BE2C (cell line): ENCODE data around the gene PHLDB3.
"Not testable (repeated sequence)": the region's sequence is repeated elsewhere in the genome, so short reads cannot be mapped to it uniquely, and the experiment has no call there.

ENCODE experiments used
- DNase-seq: peaks from one replicate; pipeline ENCODE4 v3.0.0-alpha.2; 2020
- H3K27me3 ChIP-seq: fragments of 250-450 bp; sonication (Bioruptor Pico); 2 replicates; pipeline ENCODE4 v1.5.1; 2020; ENCODE audit warnings: mild to moderate bottlenecking
- H3K36me3 ChIP-seq: fragments of 250-450 bp; sonication (Bioruptor Pico); 2 replicates; pipeline ENCODE4 v1.5.1; 2020; ENCODE audit warnings: mild to moderate bottlenecking
- H3K4me1 ChIP-seq: fragments of 250-450 bp; sonication (Bioruptor Pico); 2 replicates; pipeline ENCODE4 v1.5.1; 2020
- H3K4me3 ChIP-seq: 2 replicates; pipeline ENCODE4 v1.5.1; 2011; ENCODE audit warnings: low read depth, low read length
- H3K9me3 ChIP-seq: fragments of 250-450 bp; sonication (Bioruptor Pico); 2 replicates; pipeline ENCODE4 v1.5.1; 2020
- TF ChIP-seq, protein P1 (sequence below): IDR thresholded peaks from 2 replicates; pipeline ENCODE4 v1.5.1; 2012; ENCODE audit warnings: mild to moderate bottlenecking, low read depth, low read length

The PHLDB3 gene

DNA sequence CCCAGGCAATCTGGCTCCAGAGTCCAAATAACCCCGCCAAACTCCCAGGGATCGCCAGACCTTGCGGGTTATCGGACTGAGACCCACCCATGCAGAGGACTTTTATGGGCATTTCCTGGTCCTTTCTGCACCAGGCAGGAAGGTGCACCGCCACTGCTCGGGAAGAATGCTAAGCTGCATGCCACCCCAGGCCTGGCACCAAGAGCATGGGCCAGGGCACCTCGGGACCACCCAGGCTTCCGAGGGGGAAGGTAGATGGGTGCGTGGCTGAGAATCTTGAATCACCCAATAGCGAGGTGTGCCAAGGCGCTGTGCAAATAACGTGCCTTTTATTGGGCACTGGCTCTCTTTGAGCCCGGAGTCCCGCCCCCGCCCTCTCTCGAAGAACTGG lies 28.0 kb upstream of the PHLDB3 start:
- no peaks in the 10 kb centered on the region; the same call in none of the 2 replicates for H3K4me1 ChIP-seq
- peaks cover under 1% of the 10 kb centered on the region; the same call in 1 of the 2 replicates for H3K36me3 ChIP-seq
- TF ChIP-seq, protein P1, sequence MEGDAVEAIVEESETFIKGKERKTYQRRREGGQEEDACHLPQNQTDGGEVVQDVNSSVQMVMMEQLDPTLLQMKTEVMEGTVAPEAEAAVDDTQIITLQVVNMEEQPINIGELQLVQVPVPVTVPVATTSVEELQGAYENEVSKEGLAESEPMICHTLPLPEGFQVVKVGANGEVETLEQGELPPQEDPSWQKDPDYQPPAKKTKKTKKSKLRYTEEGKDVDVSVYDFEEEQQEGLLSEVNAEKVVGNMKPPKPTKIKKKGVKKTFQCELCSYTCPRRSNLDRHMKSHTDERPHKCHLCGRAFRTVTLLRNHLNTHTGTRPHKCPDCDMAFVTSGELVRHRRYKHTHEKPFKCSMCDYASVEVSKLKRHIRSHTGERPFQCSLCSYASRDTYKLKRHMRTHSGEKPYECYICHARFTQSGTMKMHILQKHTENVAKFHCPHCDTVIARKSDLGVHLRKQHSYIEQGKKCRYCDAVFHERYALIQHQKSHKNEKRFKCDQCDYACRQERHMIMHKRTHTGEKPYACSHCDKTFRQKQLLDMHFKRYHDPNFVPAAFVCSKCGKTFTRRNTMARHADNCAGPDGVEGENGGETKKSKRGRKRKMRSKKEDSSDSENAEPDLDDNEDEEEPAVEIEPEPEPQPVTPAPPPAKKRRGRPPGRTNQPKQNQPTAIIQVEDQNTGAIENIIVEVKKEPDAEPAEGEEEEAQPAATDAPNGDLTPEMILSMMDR = no peak
- H3K27me3 ChIP-seq = no peaks in the 10 kb centered on the region
- H3K4me3 ChIP-seq = peak overlapping the region; percentile 64
- no peaks in the 10 kb centered on the region for H3K9me3 ChIP-seq
- peak; percentile 32 for DNase-seq

DNA sequence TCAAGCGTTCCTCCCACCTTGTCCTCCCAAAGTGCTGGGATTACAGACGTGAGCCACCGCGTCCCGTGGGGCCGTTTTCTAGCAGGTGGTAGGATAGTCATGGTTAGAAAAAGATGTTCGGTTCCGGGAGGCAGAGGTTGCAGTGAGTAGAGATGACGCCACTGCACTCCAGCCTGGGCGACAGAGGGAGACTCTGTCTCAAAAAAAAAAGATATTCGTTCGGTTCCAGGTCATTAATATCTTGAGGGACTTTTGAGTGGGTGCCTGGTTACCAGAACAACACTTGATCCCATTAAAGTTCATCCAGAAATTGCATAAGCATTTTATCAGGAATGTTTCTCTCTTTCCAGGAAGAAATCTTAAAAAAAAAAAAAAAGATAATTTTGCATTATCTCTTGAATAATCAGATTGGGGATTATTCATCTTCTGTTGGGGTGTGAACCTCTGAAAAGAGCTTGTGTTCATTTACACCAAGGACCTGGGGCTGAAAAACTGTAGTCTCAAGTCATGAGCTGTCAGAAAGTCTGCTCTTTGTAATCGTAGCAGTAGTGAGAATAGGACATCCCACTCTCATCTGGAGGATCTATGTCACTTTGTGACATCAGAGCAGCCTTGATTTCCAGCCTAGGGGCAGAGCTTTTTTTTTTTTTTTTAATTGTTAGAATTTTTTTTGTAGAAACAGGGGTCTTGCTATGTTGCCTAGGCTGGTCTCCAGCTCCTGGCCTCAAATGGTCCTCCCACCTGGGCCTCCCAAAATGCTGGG lies 23.5 kb upstream of the PHLDB3 start:
- no peaks in the 10 kb centered on the region for H3K4me1 ChIP-seq
- no peaks in the 10 kb centered on the region for H3K36me3 ChIP-seq
- TF ChIP-seq, protein P1 = no peak
- H3K9me3 ChIP-seq = no peaks in the 10 kb centered on the region
- H3K27me3 ChIP-seq = no peaks in the 10 kb centered on the region
- DNase-seq = no peak
- no peak overlapping the region for H3K4me3 ChIP-seq

DNA sequence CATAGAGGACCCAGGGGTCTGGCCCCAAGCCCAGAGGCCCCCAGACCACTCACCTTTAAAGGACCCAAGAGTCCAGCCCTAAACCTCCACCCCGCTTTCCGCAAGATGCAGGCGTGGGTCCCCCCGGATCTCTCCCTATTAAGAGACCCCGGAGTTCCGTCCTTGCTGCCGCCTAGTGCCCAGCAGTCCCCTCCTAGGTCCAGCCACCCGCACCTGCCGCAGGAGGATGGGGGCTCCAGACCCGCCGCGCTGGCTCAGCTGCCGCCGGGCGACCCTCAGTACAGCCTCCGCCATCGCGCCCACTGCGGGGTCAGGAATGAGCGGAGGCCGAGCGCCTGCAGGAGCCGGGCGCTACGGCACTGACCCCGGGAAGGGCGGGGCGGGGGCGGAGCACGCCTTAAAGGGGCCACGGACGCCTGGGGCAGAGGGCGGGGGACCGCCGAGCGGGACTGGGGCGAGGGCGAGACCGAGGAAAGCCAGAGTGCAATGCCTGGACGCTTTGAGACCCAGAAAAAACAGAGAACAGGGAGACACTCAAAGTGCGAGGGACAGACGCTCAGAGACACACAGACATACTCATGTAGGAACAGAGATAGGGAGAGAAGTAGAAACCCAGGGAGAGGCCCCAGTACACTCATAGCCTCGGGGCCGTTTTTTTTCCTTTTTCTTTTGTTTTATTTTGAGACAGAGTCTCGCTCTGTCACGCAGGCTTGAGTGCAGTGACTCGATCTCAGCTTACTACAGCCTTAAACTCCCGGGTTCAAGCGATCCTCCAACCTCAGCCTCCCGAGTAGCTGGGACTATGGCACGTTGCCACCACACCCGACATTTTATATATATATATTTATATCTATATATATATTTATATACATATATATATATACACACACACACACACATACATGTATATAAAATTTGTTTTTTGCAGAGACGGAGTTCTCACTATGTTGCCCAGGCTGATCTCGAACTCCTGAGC lies 22.6 kb upstream of the PHLDB3 start, which contains the start of gene ETHE1:
TSS of gene ETHE1 (minus strand) at position 318 of the 976 bp plus-strand sequence. CDS start at position 294, 24 bp downstream.
- Histone ChIP-seq H3K9me3 (no peaks in the 10 kb centered on the region), H3K27me3 (no peaks in the 10 kb centered on the region), H3K4me1 (no peaks in the 10 kb centered on the region), H3K4me3 (peak within 1 kb of the TSS; percentile 63), H3K36me3 (no peaks in the 10 kb centered on the region)
- TF ChIP-seq, protein P1 = no peak
- DNase-seq = peak; percentile 81

DNA sequence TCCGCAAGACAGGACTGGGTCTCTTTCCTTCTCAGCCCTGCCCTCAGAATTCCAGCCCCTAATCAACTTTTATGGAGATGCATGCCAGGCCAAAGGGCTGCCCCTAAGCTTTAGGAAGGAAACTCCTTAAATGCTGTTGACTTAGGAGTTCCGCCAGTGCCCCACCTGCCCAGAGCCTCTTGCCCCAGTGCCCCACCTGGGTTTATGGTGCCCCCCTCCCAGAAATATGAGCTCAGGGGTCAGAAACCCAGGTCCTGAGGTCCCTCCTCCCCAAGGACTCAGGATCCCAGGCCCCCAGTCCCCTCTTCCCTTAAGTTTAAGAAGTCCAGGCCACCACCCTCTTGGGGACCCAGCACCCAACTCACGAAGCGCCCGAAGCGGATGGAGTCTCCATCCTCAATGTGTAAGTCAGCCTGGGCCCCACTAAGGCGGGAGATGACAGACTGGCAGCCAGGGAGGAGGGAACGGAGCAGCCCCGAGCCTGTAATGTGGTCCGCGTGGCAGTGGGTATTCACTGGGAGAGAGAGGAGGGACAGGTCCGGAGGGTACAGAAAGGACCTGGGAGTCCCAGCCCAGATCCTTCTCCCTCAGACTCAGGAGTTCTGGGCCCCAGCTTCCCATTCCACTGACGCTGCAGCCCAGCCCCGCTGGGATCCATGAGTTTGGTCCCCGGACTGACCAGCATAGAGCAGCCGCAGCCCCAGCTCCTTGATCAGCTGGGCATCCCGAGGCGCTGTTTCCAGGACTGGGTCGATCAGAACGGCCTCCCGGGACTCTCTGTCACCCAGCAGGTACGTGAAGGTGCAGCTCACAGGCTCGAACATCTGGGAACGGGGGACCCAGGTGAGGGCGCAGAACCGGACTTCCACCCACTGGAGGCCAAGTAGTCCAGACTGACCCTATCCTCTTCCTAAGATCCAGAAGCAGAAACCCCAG lies 21.6 kb upstream of the PHLDB3 start:
- TF ChIP-seq, protein P1 = no peak
- Histone ChIP-seq H3K36me3 (no peaks in the 10 kb centered on the region), H3K9me3 (no peaks in the 10 kb centered on the region), H3K27me3 (no peaks in the 10 kb centered on the region), H3K4me1 (no peaks in the 10 kb centered on the region), H3K4me3 (peak overlapping the region; percentile 63)
- no peak for DNase-seq

DNA sequence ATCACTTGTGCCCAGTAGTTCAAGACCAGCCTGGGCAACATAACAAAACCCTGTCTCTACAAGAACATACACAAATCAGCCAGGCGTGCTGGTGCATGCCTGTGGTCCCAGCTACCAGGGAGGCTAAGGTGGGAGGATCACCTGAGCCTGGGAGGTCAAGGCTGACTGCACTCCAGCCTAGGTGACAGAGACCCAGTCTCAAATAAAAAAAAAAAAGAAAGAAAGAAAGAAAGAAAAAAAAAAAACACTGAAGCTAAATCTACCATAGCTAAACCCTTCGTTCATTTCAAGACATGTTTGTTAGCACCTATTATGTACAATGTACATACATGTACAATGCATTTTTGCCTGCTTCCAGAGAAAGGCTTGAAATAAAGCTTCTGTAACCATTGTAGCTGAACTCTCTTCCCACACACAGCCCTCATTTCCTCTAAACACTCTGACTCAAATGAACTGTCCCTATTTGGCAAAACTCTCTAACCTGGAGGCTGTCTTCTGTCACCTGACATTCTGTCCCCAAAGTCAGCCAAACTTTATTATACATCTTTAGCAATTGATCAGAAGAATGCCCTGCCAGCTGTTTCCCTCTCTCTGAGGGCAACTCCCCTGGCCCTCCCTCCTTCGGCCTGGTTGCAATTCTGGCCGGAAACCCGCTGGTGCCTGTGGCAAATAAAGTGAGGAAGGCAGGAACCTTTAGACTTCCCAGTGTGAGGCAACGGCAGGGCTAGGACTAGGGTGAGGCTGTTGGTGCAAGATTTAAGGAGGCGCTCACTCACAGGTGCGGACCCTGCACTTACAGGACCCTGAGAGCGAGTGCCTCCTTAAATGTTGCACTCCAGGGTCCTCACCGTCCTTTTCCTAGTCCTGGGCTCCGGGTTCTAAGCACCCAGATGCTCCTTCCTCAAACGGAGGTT lies 20.6 kb upstream of the PHLDB3 start:
- H3K4me1 ChIP-seq = no peaks in the 10 kb centered on the region
- DNase-seq = no peak
- no peaks in the 10 kb centered on the region for H3K9me3 ChIP-seq
- no peaks in the 10 kb centered on the region for H3K36me3 ChIP-seq
- no peak overlapping the region for H3K4me3 ChIP-seq
- H3K27me3 ChIP-seq = no peaks in the 10 kb centered on the region
- TF ChIP-seq, protein P1 = no peak

DNA sequence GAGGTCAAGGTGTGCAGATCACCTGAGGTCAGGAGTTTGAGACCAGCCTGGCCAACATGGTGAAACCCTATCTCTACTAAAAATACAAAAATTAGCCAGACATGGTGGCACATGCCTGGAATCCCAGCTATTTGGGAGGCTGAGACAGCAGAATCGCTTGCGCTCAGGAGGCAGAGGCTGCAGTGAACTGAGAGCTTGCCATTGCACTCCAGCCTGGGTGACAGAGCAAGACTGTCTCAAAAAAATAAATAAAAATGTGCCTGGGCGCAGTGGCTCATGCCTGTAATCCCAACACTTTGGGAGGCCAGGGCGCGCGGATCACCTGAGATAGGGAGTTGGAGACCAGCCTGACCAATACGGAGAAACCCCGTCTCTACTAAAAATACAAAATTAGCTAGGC lies 19.1 kb upstream of the PHLDB3 start:
- DNase-seq, H3K27me3 ChIP-seq, H3K36me3 ChIP-seq, H3K9me3 ChIP-seq, H3K4me1 ChIP-seq, H3K4me3 ChIP-seq: not testable (repeated sequence)
